ENCODE measurements around the gene IRF4.

The IRF4 gene

DNA sequence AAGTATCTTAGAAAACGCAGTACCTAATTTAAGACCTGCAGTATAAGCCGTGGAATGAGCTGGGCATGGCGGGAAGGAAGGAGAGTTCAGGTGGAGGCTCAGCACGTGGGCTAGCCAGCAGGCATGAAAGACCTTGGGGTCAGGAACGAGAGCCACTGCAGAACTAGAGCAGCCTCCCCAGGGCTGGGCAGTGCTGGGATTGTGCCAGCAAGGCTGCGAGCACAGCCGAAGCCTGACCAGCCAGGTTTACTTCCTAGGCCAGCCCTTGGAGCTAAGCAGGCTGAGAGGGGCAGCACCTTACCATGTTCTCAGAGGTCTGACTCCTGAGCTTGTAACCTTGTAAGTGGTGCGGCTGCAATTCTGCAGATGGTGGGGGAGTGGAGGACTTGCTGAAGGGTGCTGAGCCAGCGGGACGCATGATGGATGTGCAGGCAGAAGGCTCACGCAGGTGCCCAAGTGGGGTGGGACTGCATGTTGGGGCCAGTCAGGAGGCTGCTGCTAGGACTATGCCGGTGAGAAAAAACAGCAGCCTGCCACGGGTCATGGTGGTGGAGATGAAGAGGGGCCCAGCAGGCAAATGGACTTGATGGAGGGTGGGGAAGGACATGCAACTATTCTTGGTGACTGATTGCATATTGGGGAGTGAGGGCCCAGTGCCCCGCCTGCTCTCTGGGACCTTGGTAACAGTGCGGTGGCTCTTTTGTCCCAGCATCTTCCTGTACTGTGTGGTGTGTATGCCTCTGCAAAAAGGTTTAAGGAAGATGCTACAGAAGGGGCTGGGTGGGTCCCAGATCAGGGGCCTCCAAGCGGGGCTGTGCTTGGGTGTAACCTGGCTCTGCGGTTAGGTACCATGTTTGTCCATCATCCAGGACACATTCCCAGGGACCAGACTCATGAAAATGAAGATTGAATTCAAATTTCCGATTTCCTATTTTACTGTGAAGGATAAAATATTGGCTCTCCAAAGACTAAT is 37.6 kb upstream of the IRF4 start:
- no peak for DNase-seq (ENCODE audit: low read depth)

DNA sequence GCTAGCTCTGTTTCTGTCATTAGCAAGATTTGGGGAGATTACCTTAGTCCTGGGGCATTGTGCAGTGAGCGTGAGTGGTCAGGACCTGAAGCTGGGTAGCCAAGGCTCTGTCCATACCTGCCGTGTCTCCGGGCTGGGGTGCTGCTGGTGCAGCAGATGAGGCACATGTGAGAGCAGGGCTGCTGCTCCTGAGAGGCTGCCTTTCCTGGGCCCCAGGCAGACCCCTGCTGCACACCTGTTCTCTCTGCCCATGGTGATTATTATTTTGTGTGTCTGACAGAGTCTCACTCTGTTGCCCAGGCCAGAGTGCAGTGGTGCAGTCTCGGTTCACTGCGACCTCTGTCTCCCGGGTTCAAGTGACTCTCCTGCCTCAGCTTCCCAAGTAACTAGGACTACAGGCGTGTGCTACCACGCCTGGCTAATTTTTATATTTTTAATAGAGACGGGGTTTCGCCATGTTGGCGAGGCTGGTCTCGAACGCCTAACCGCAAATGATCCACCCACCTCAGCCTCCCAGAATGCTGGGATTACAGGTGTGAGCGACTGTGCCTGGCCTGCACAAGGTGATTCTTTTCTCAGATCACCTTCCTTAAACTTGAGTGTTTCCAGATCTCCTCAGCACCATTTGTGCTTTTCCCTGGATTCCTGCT is 36.8 kb upstream of the IRF4 start:
- DNase-seq (ENCODE audit: low read depth) = no peak

DNA sequence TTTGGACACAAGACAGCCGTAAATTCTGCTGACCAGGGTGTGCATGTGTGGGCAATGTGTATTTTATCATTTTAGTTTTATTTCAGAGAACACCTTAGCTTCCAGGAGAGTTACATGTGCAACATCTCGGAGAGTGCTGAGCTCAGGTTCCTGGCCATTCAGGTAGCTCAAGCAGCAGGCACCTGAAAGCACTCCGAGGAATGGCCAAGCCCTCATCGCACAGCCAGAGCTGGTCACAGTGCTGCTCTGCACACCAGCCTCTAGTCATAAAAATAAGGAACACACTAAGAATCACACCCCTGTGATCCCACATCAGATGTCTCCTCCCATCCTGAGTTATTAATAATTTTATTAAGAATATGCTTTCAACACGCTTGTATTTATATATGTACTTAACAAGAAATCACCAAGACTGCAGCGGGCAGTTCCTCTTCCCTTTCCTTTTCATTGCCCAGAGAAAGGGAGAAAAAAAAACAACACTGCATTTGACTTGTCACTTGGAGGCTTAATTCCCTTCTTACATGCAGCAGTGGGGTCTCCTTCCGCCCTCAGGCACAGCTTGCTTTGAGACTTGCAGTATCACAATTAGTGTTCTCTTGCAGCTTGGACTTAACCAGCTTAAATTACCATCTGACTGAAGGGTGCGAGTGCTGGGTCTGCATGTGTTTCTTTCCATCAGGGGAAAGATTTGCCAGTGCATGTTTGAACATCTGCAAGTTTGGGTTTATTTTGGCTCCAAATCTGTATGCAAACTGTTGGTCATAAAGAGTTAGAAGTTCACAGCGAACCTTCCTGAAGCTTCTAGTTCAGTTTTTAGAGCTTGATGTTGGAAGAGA is 36.0 kb upstream of the IRF4 start:
- no peak for DNase-seq (ENCODE audit: low read depth)

DNA sequence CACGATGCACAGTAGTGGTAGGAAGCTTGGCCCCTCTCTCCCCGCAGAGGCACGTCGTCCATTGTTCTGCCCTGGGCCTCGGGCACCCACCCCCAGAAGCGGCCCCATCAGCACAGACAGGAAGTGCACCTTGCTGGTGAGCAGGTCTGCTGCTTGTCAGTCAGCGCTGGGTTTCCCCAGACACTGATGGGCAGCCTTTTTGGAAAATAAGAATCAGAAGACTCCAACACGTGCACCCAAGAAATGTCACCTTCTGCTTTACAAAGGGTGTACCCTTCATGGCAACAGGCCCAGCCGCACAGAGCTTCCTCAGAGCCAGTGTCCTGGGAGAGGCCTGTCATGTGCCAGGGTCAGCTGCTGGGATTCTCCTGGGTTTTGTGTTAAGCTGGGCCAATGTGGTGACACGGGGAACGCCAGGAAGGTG is 34.7 kb upstream of the IRF4 start:
- no peak for DNase-seq (ENCODE audit: low read depth)

DNA sequence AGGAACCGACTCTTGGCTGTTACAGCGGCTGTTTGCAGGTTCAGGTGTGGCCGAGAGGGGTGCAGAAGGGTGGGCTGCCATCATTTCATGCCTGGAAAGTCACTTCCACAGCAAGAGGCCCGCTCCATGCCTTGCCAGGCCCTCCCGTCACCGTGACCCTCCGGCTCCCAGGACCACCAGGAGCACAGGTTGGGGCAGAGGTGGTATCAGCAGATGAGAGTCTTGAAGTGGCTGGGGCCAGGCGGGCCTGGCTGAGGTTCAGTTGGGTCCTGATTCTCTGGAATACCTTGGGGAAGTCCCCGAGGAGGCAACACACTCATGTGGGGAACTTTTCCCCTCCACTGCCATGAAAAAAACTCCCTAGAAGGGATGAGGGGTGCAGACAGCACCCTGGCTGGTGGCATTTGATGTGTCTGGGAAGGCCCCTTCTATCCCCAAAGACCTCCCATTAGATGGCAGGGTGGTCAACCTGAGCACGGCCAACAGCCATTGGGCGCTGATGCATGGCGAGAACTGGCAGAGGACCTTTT is 34.2 kb upstream of the IRF4 start:
- DNase-seq (ENCODE audit: low read depth) = no peak

DNA sequence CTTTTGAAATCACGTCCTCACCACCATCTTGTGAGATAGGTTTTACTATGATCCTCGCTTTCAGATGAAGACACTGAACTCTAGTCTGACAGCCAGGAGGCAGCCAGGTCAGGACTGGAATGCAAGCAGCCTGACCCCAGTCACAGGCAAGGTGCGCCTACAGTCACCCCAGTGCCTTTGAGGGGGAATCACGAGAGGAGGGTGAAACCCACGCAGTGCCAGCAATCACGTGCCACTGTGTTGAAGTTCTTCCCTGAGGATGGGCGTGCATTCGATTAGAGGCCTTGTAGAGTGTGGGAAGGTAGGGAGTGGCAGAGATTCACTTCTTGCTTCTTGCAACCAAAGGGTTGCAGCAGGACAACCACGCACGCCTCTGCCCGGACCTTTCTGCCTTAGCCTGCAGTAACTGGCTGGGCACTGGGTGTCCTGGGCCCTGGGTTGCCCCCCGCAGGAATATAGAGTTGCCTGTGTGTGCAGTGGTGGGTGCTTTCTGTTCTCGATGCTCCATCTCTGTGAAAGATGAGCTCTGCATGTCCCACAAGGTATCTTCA is 33.7 kb upstream of the IRF4 start:
- no peak for DNase-seq (ENCODE audit: low read depth)

DNA sequence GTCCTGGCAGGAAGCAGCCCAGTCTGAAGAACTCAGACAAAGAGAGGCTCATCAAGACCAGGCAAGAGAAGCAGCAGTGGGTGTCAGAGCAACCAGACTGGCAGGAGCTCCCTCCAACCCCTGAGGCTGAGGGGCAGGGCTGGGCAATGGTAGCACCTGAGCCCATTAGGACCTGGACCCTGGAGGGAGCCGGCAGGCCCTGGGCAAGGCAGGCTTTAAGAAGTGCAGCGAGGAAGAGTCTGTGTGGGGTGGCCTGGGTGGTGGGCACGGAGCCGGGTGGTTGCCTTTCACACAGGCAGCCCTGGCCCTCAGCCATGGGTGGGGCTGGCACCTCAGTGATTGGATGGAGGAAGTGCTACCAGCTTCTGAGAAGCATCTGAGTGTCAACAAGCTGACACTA is 33.1 kb upstream of the IRF4 start:
- no peak for DNase-seq (ENCODE audit: low read depth)

DNA sequence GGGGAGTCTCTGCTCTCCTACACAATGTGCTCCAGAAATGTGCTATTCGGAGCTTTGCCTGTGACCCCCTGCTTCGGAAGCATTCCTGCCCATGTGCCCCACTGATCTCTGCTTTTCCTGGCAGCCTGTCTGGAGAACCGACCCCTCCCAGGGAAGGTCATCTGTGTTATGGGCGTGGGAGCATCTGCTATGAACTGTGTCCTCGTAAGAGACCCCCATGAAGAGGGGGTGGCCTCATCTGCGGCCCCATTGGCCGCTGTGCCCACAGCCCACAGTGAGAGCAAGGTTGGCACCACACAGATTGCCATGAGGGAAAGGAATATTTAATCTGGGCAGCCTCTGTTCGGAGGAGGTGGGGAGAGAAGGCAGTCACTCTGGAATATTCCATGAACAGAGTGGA is 32.7 kb upstream of the IRF4 start:
- no peak for DNase-seq (ENCODE audit: low read depth)

DNA sequence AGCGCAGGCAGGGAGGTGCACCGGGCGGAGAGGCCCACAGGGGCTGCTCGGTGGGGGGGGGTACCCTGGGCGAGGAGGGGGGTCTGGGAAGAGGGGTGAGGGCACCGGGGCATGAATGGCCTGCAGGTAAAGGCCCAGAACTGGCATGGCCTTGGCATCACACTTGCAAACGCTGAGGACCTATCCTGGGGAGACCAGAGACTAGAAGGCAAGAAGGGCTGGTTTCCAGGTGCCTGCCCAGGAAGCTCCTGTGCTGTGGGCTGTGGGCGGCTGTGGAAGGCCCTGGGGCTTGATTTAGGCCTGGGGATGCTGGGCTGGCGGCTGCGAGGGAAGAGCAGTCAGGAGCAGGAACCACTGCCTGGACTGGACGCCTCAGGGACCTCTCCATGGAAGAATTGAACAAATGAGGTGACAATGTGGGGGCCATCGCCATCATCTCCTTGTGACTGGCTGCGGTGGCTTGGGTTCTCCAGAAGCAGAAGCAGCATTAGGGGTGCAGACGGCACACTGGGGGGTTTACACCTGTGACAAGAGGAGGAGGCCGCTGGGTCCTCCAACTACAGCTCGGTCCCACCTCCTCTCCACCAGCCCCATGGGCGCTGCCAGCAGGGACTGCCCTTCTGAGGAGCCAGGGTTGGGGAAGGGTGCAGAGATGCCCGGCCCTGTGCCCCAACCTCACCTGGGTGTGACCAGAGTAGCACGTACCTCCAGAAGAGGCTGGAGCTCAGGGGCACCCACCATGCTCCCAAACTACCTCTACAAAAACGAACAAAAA is 32.1 kb upstream of the IRF4 start:
- no peak for DNase-seq (ENCODE audit: low read depth)

DNA sequence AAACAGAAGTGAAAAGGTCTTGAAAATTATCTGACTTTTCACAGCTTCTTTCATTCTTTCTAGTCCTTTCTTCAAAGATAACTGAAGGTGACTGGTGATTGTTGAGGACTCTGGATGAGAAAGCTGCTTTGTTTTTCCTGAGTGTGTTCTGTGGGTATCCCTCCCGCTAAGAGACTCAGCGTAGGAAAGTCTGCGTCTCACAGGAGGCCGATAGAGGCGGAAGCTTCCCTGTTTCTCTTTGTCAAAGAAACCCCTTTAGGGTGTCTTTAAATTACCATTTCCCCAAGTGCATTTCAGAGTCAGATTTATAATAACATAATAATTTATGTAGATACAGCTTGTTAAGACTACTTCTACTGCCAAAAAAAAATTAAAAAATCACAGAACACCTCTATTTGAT is 31.2 kb upstream of the IRF4 start:
- no peak for DNase-seq (ENCODE audit: low read depth)

DNA sequence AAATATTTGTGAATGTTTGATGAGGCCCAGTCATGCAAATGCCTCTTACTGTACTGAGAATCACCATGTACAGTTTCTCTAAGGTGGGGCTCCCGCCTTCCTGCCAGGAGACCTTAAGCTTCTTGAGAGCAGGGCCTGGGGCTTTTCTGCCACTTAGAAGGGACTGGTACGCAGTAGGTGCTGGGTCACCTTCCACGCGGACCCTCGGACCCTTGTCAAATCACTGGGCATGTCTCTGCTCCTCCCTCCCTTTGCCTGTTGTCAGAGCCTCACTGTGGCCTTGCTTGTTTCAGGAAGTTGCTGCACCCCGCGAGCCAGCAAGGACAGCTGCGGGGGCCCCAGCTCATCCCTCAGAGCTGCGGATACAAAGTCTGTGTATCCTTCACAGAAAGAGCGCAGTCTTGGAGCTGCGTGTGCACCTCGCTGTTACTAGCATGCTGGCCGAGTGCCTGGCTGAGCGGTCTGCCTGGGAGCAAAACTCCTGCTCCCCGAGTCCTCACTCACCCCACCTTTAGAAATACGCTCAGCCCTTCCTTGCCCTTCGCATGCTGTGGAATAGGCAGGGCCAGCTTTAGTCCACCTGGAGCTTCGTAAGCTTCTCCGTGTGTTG is 30.7 kb upstream of the IRF4 start:
- DNase-seq (ENCODE audit: low read depth) = no peak

DNA sequence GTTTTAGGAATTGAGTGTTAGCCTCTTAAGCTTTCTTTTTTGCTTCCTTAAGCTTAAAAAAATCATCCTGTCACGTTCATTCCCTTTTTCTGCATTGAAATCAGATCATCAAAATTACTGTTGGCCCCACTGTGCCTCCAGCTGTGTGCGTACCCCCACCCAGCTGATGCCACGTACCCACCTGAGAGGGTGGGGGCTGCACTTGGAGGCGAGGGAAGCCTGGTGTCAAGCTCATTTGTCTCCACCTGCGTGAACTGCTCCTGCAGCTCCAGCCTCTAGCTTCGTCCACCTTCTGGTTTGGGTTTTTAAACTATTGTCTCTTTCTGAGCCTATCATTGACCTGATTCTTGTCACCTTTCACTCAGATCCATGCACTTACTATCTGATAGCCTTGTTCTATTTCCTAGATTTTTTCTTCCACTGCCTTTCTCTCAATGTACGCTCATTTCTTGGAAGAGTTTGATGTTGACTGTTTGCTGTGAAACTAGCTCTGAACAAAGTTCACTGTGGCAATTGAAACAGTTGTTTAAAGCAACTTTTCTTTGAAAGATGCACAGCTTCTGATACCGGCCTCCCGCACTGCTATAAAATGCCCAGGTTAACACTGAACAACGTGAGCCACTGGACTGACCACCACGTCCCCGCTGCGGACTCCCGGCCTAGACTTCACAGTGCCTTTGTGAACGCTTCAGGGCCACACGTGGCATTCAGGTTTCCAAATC is 30.0 kb upstream of the IRF4 start:
- no peak for DNase-seq (ENCODE audit: low read depth)

DNA sequence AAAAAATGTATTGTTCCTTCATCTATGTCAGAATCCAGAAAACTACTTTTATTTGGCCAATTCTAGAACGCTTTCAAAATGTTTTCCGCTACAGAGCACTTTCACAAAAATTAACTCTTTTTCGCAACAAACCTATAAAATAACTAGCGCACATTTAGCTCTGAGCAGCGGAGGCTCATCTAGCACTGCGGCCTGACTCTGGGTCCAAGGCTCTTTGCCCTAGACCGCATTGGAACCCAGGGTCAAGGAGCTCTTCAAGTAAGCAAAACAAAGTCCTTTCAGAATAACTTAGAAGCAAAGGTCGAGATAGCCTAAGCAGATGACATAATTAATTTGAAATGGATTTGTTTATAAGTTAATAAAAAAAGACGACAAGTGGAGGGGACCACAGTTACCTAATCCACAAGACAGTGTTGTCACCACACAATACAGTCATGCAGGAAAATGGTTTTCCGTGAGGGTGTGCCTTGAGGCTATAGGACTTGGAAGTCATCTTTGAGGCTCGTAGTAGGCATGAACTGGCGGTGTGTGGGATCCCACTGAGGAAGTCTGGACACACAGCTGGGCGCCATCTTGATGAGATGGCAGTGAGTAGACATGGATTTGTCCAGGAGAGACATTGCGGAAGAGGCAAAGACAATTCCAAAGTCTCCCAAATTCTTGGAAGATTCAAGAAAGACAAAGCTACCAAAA is 29.2 kb upstream of the IRF4 start:
- no peak for DNase-seq (ENCODE audit: low read depth)

DNA sequence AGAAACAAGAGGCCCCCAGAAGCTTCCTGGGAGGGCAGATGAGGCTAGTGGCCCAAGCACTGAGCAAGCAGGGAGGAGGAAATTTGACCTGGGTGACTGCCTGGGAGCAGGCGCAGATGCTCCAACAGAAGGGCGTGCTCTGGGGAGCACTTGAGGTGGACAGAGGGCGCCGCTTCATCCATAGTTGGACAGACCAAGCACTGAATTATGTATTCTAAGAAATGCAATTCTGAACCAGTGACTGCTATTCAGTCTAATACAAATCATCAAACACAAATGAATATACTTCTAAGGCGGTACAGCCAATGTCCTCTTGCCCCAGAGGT is 28.7 kb upstream of the IRF4 start:
- DNase-seq (ENCODE audit: low read depth) = no peak

DNA sequence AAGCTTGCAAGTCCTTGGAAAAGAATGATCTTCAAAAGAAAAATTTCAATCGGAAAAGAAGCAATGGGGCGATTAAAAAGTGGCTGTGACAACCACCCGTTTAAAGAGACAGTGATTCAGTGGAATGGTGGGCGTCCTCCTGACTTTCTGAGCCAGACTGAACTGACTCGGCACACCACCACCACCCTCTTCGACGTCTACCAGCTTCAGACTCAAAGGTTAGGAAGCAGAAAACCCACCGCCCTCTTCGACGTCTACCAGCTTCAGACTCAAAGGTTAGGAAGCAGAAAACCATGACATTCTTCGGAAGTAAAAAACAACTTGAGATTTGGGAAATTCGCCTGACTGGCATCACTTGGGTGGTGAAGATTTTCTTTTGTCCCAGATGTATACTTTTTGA is 28.3 kb upstream of the IRF4 start:
- DNase-seq (ENCODE audit: low read depth) = no peak

DNA sequence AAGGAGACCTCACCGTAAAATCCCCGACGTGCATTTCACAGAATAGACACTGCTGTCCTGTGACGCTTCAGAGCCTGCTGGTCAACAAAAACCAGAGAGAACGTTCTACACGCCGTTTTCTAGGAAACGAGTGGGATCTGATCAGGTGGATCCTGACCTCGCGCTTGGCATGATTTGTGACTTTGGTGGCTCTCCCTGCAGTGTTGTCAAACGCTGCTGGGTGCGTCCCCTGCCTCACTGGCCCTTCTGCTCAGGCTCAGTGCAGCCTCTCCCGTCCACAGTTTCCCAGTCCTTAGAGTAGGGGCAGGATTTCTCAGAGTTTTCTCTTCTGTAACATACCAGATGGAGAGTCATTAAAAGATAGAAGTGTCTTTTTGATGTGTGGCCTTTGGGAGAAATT is 27.6 kb upstream of the IRF4 start:
- no peak for DNase-seq (ENCODE audit: low read depth)

DNA sequence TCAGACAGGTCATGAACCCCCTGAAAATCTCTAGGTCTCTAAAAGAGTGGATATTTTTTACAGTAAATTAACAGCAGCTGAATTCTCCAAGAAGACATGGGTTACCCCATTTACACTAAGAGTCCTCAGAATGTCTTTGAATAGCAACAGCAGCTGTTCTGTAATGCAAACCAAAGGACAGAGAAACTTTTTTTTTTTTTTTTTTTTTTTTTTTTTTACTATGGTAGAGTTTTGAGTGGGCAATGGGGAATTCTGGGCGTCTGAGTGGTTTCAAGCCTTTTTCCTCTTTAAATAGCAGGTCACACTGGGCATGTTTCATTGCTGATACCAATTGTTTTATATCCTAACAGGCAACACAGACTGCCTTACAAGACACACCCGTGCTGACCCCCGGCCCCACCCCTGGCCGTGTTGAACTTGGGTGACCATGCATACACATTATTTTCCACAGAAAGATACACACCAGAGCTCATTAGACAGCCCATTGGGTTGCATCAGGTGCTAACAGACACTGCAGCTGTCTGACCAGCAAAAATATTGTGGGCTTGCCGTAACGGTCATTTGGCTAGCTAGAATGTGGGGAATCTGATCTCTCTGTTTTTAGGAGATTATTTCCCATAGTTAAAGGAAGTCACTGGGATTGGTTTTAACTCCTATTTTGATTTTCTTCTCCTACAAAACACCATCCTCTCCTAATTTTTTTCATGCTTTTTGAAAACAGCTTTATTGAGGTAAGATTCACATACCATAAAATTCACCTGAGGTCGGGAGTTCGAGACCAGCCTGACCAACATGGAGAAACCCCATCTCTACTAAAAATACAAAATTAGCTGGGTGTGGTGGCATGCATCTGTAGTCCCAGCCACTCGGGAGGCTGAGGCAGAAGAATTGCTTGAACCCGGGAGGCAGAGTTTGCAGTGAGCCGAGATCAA is 26.7 kb upstream of the IRF4 start:
- no peak for DNase-seq (ENCODE audit: low read depth)

DNA sequence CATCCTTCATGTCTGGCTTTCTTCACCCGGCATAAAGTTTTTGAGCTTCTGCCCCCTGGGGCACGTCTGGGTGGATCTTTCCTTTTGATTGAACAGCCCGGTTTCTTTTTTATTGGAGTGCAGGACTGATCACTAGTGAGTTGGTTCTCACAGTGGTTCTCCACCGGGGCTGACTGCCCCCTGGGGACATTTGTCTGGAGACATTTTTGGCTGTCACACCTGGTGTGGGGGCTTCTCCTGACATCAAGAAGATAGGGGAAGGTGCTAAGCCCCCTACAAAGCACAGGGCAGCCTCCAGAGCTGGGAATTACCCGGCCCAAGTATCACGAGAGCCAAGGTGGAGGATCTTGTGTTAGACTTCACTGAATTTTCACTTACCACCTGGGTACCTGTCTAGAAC is 25.7 kb upstream of the IRF4 start:
- DNase-seq (ENCODE audit: low read depth) = no peak
